HEK293 (cell line): ENCODE data around the gene PLPP1.

Experiments
- CTCF ChIA-PET: fragments of 350-600 bp; formaldehyde crosslinking; extraction: SDS; loops from one replicate; lab custom pipeline; 2021; ENCODE audit warnings: antibody characterized with exemption; lab: Yijun Ruan, JAX
- POLR2A ChIA-PET: fragments of 300-600 bp; formaldehyde crosslinking; extraction: SDS; loops from one replicate; lab custom pipeline; 2020; ENCODE audit warnings: antibody characterized with exemption, inconsistent platforms; lab: Yijun Ruan, JAX
- H3K27ac ChIP-seq: fragments of 200-500 bp; sonication (Bioruptor generic); 2 replicates; pipeline ENCODE4 v1.5.1; 2014; ENCODE audit warnings: low read depth, low read length, control low read depth, inconsistent platforms; ENCODE audit errors: extremely low read depth
- H3K36me3 ChIP-seq, 2 experiments: fragments of 200-500 bp in 1 of 2; sonication (Bioruptor generic) in 1 of 2; 1 replicate in 1 of 2; 2 replicates in 1 of 2; pipeline ENCODE4 v1.5.1; 2014 to 2017; ENCODE audit warnings: inconsistent platforms in 2 of 2, low read length in 2 of 2; ENCODE audit not compliant: control insufficient read depth in 2 of 2, insufficient read depth in 1 of 2
- H3K4me1 ChIP-seq: fragments of 200-500 bp; sonication (Bioruptor generic); 2 replicates; pipeline ENCODE4 v1.5.1; 2014; ENCODE audit warnings: mild to moderate bottlenecking, low read length, inconsistent platforms; ENCODE audit not compliant: control insufficient read depth, insufficient read depth
- H3K4me3 ChIP-seq: 2 replicates; pipeline ENCODE4 v1.5.1; 2011; ENCODE audit warnings: low read depth, mild to moderate bottlenecking, control low read depth, low read length, moderate library complexity
- H3K9me3 ChIP-seq: fragments of 200-500 bp; sonication (Bioruptor generic); 2 replicates; pipeline ENCODE4 v1.5.1; 2014; ENCODE audit warnings: low read depth, low read length, inconsistent platforms; ENCODE audit not compliant: control insufficient read depth, insufficient read depth
- CTCF ChIP-seq: fragments of 450-650 bp; formaldehyde crosslinking; IDR thresholded peaks from 2 replicates; pipeline ENCODE4 v1.5.1; 2016; ENCODE audit warnings: missing biosample characterization, missing genetic modification characterization
- EGR2 ChIP-seq: fragments of 450-650 bp; formaldehyde crosslinking; IDR thresholded peaks from 2 replicates; pipeline ENCODE4 v1.5.1; 2016; ENCODE audit warnings: low read depth, missing biosample characterization, missing genetic modification characterization
- HOXA7 ChIP-seq: sonication (generic); formaldehyde crosslinking; IDR thresholded peaks from 2 replicates; pipeline ENCODE4 v1.8.1; 2022; ENCODE audit warnings: missing genetic modification reagents, borderline replicate concordance
- KLF9 ChIP-seq: fragments of 450-650 bp; formaldehyde crosslinking; IDR thresholded peaks from 2 replicates; pipeline ENCODE4 v1.5.1; 2016; ENCODE audit warnings: missing biosample characterization, missing genetic modification characterization, low read depth
- SALL2 ChIP-seq: fragments of 450-650 bp; formaldehyde crosslinking; IDR thresholded peaks from 2 replicates; pipeline ENCODE4 v1.5.0; 2017; ENCODE audit warnings: missing biosample characterization, mild to moderate bottlenecking, missing genetic modification characterization, borderline replicate concordance
- SCRT2 ChIP-seq: fragments of 450-650 bp; formaldehyde crosslinking; IDR thresholded peaks from 2 replicates; pipeline ENCODE4 v1.5.1; 2016; ENCODE audit warnings: missing biosample characterization, missing genetic modification characterization
- ZBTB1 ChIP-seq: fragments of 450-650 bp; formaldehyde crosslinking; IDR thresholded peaks from 2 replicates; pipeline ENCODE4 v1.5.1; 2016; ENCODE audit warnings: missing biosample characterization, missing genetic modification characterization
- ZBTB26 ChIP-seq: fragments of 450-650 bp; formaldehyde crosslinking; optimal IDR thresholded peaks from 2 replicates; pipeline ENCODE3; 2016; ENCODE audit warnings: missing biosample characterization, mild to moderate bottlenecking, missing genetic modification characterization
- ZNF114 ChIP-seq: fragments of 450-650 bp; formaldehyde crosslinking; IDR thresholded peaks from 2 replicates; pipeline ENCODE4 v1.5.0; 2017; ENCODE audit warnings: missing biosample characterization, missing genetic modification characterization
- ZNF140 ChIP-seq: fragments of 450-650 bp; formaldehyde crosslinking; IDR thresholded peaks from 2 replicates; pipeline ENCODE4 v1.5.1; 2016; ENCODE audit warnings: missing biosample characterization, missing genetic modification characterization
- ZNF146 ChIP-seq: fragments of 450-650 bp; formaldehyde crosslinking; IDR thresholded peaks from 2 replicates; pipeline ENCODE4 v1.5.1; 2016; ENCODE audit warnings: missing biosample characterization, missing genetic modification characterization
- ZNF211 ChIP-seq: fragments of 450-650 bp; formaldehyde crosslinking; IDR thresholded peaks from 2 replicates; pipeline ENCODE4 v1.5.1; 2016; ENCODE audit warnings: low read depth, missing biosample characterization, missing genetic modification characterization
- ZNF354C ChIP-seq: fragments of 450-650 bp; formaldehyde crosslinking; IDR thresholded peaks from 2 replicates; pipeline ENCODE4 v1.5.1; 2016; ENCODE audit warnings: missing biosample characterization, missing genetic modification characterization, low read depth, borderline replicate concordance
- ZNF473 ChIP-seq: fragments of 450-650 bp; formaldehyde crosslinking; IDR thresholded peaks from 2 replicates; pipeline ENCODE4 v1.5.1; 2017; ENCODE audit warnings: missing biosample characterization, missing genetic modification characterization
- ZNF629 ChIP-seq: fragments of 450-650 bp; formaldehyde crosslinking; IDR thresholded peaks from 2 replicates; pipeline ENCODE4 v1.5.1; 2017; ENCODE audit warnings: missing biosample characterization, missing genetic modification characterization
- ZNF664 ChIP-seq: fragments of 450-650 bp; formaldehyde crosslinking; IDR thresholded peaks from 2 replicates; pipeline ENCODE4 v1.5.1; 2016; ENCODE audit warnings: missing biosample characterization, missing genetic modification characterization
- ZNF701 ChIP-seq: fragments of 450-650 bp; formaldehyde crosslinking; IDR thresholded peaks from 2 replicates; pipeline ENCODE4 v1.5.1; 2016; ENCODE audit warnings: missing biosample characterization, missing genetic modification characterization
- ZNF704 ChIP-seq: fragments of 450-650 bp; formaldehyde crosslinking; IDR thresholded peaks from 2 replicates; pipeline ENCODE4 v1.5.1; 2016; ENCODE audit warnings: missing biosample characterization, missing genetic modification characterization
- ZNF776 ChIP-seq: fragments of 450-650 bp; formaldehyde crosslinking; IDR thresholded peaks from 2 replicates; pipeline ENCODE4 v1.5.0; 2017; ENCODE audit warnings: missing biosample characterization, missing genetic modification characterization, borderline replicate concordance
- ZNF791 ChIP-seq: fragments of 450-650 bp; formaldehyde crosslinking; IDR thresholded peaks from 2 replicates; pipeline ENCODE4 v1.5.1; 2016; ENCODE audit warnings: missing biosample characterization, missing genetic modification characterization
- ZSCAN30 ChIP-seq: fragments of 450-650 bp; IDR thresholded peaks from 2 replicates; pipeline ENCODE4 v1.5.1; 2018; ENCODE audit warnings: missing biosample characterization, mild to moderate bottlenecking, missing genetic modification characterization, moderate library complexity
- TF ChIP-seq, protein P1 (sequence below): fragments of 450-650 bp; formaldehyde crosslinking; IDR thresholded peaks from 2 replicates; pipeline ENCODE4 v1.5.1; 2017; ENCODE audit warnings: missing biosample characterization, missing genetic modification characterization
- TF ChIP-seq, protein P2 (sequence below): fragments of 450-650 bp; formaldehyde crosslinking; IDR thresholded peaks from 2 replicates; pipeline ENCODE4 v1.5.1; 2016; ENCODE audit warnings: missing biosample characterization, missing genetic modification characterization, borderline replicate concordance
- TF ChIP-seq, protein P3 (sequence below): fragments of 450-650 bp; formaldehyde crosslinking; IDR thresholded peaks from 2 replicates; pipeline ENCODE4 v1.5.1; 2016; ENCODE audit warnings: missing biosample characterization, missing genetic modification characterization

The PLPP1 gene

DNA sequence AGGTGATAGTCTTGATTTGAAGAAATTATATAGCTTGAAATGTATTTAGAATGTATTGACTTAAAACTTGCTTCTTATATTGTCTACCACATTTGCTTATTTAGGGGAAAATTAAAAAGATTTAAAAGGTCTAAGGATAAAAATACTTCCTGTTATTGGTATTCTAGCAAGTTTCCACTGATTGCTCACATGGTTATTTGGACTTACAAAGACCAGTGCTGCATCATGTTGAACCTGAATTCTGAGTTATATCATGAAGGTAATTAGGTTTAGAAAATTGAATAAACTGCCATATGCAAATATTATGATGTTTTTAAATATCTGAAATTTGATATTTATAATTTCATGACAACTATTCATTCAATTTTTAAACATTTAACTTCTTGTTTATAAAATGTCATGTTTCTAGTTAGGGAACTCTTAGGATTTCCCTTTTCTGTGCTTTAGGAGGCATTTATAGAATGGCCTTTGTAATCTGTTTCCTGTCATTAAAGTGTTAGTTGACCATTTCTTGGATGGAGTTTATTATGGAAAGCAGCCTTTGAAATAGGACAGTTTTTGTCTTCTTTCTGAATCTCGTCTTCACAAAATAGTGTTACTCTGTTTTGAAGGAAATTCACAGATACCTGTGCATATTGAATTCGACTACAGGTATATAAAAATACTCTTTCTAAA, 141.1 kb downstream of the PLPP1 start:
- H3K4me1 ChIP-seq = peaks cover 9% of the 10 kb centered on the region
- TF ChIP-seq ZNF140 (tag by site-specific recombination) (no peak), ZBTB26 (tag by site-specific recombination) (no peak), ZNF701 (tag by site-specific recombination) (no peak), ZNF791 (tag by site-specific recombination) (no peak), ZNF629 (tag by site-specific recombination) (no peak), ZNF664 (no peak), CTCF (tag by site-specific recombination) (no peak), ZNF776 (tag by site-specific recombination) (no peak), ZNF354C (no peak), HOXA7 (CRISPR knock-in tag) (no peak), ZNF114 (tag by site-specific recombination) (no peak), ZNF704 (tag by site-specific recombination) (no peak), ZNF473 (tag by site-specific recombination) (no peak)
- no peak overlapping the region for H3K4me3 ChIP-seq
- H3K9me3 ChIP-seq = no peaks in the 10 kb centered on the region
- H3K36me3 ChIP-seq = peaks cover 4 to 39% of the 10 kb centered on the region in 2 experiments; a peak in 2 of 3 replicates
- H3K27ac ChIP-seq = no peak overlapping the region
- ChIA-PET POLR2A (no interaction called here), CTCF (interaction anchor here (0.6 to 0.8 kb wide), 2 partner anchors 8 to 318 kb away, joined by 3 to 4 read pairs; partner anchors contain the start of gene SLC38A9)

- CTCF ChIA-PET = interaction anchor here (0.5 to 0.8 kb wide), 5 partner anchors 9 to 809 kb away, joined by 3 to 4 read pairs (median 3); partner anchors contain the start of gene SLC38A9
- H3K4me1 ChIP-seq = peaks cover 9% of the 10 kb centered on the region
- POLR2A ChIA-PET = no interaction called here
These were observed 142.1 kb downstream of the PLPP1 start for GRCh38 chr5:55392669-55393068.

More at GRCh38 chr5:55392669-55393068, 142.1 kb downstream of the PLPP1 start:
- Histone ChIP-seq H3K36me3 (peaks cover 4 to 41% of the 10 kb centered on the region in 2 experiments), H3K4me3 (no peak overlapping the region), H3K27ac (no peak overlapping the region), H3K9me3 (no peaks in the 10 kb centered on the region)
- TF ChIP-seq SCRT2 (no peak), ZSCAN30 (no peak), KLF9 (tag by site-specific recombination) (no peak), SALL2 (tag by site-specific recombination) (no peak), ZNF146 (no peak), EGR2 (tag by site-specific recombination) (no peak), ZBTB1 (tag by site-specific recombination) (no peak), ZNF211 (tag by site-specific recombination) (no peak)
- TF ChIP-seq, protein P1, sequence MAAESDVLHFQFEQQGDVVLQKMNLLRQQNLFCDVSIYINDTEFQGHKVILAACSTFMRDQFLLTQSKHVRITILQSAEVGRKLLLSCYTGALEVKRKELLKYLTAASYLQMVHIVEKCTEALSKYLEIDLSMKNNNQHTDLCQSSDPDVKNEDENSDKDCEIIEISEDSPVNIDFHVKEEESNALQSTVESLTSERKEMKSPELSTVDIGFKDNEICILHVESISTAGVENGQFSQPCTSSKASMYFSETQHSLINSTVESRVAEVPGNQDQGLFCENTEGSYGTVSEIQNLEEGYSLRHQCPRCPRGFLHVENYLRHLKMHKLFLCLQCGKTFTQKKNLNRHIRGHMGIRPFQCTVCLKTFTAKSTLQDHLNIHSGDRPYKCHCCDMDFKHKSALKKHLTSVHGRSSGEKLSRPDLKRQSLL = no peak
- TF ChIP-seq, protein P2, sequence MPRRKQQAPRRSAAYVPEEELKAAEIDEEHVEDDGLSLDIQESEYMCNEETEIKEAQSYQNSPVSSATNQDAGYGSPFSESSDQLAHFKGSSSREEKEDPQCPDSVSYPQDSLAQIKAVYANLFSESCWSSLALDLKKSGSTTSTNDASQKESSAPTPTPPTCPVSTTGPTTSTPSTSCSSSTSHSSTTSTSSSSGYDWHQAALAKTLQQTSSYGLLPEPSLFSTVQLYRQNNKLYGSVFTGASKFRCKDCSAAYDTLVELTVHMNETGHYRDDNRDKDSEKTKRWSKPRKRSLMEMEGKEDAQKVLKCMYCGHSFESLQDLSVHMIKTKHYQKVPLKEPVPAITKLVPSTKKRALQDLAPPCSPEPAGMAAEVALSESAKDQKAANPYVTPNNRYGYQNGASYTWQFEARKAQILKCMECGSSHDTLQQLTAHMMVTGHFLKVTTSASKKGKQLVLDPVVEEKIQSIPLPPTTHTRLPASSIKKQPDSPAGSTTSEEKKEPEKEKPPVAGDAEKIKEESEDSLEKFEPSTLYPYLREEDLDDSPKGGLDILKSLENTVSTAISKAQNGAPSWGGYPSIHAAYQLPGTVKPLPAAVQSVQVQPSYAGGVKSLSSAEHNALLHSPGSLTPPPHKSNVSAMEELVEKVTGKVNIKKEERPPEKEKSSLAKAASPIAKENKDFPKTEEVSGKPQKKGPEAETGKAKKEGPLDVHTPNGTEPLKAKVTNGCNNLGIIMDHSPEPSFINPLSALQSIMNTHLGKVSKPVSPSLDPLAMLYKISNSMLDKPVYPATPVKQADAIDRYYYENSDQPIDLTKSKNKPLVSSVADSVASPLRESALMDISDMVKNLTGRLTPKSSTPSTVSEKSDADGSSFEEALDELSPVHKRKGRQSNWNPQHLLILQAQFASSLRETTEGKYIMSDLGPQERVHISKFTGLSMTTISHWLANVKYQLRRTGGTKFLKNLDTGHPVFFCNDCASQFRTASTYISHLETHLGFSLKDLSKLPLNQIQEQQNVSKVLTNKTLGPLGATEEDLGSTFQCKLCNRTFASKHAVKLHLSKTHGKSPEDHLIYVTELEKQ (tag by site-specific recombination) = no peak
- TF ChIP-seq, protein P3, sequence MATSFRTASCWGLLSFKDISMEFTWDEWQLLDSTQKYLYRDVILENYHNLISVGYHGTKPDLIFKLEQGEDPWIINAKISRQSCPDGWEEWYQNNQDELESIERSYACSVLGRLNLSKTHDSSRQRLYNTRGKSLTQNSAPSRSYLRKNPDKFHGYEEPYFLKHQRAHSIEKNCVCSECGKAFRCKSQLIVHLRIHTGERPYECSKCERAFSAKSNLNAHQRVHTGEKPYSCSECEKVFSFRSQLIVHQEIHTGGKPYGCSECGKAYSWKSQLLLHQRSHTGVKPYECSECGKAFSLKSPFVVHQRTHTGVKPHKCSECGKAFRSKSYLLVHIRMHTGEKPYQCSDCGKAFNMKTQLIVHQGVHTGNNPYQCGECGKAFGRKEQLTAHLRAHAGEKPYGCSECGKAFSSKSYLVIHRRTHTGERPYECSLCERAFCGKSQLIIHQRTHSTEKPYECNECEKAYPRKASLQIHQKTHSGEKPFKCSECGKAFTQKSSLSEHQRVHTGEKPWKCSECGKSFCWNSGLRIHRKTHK (tag by site-specific recombination) = no peak
